HG03045 (cell line): ENCODE data around the gene SCLT1.

Source experiments
- ATAC-seq: cut with Tn5 transposase; IDR thresholded peaks from one replicate; pipeline ENCODE4 v1.9.1; 2021; ENCODE audit warnings: mild to moderate bottlenecking, moderate library complexity; ENCODE audit not compliant: unreplicated experiment

SCLT1 gene

DNA sequence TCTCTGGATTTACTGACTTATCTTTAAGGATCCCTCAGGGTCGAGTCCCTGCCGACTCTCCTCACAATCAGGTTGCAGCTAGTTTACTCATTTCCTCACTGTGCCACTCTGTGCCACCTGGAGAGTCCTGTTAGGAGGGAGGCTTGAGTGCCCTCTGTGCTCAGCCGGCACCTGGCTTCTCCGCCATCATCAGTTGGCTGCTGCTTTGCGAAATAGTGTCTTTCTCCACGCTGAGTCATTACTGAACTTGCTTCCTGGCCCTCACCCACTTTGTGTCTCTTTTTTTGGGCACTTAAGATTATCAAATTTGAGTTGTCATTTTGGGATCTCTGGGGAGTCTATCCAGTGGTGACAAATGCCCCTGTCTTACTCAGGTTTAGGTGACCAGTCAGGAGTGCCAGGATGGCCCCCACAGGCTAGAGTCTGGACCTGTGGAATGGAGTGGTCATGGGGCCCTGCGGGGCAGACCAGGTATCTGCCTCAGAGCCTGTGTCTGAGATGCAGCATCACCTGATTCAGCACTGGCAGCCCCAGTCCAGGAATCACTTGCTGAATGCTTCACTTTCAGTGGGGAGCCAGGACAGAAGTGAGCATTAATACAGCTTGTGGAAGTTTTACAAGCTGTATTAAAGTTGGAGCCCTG is 246.1 kb downstream of the SCLT1 start:
- no peak for ATAC-seq

GRCh38 chr4:128846063-128846462 is 247.3 kb downstream of the SCLT1 start:
- ATAC-seq: no peak

DNA sequence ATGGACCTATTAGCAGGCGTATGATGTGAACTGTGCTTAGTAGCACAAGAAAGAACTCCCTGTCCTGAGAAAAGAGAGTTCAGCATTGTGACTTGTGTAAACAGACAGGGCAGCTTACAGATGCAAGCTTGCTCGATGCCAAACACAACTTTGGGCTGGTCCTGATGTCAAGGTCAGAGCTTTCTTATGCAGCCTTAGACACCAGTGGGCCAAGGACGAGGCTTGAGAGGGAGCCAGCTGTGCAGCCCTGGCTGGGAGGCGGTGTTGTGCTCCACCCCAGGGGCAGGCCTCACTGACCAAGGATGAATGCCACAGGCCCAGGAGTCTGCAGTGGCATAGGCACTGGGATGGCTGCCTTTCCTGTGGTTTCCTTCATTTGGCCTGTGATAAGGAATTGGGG is 248.4 kb downstream of the SCLT1 start:
- no peak for ATAC-seq

GRCh38 chr4:128841402-128841801 is 251.9 kb downstream of the SCLT1 start:
- ATAC-seq: no peak

- ATAC-seq: no peak
These were observed 252.5 kb downstream of the SCLT1 start for GRCh38 chr4:128840711-128841318.

- ATAC-seq: no peak
These were observed 255.7 kb downstream of the SCLT1 start for GRCh38 chr4:128837679-128838078.

- ATAC-seq: no peak
These were observed 256.1 kb downstream of the SCLT1 start for GRCh38 chr4:128837198-128837597.

GRCh38 chr4:128835498-128836222 is 257.7 kb downstream of the SCLT1 start:
- no peak for ATAC-seq
